ENCODE measurements around the gene PTPRG.

Gene PTPRG

DNA sequence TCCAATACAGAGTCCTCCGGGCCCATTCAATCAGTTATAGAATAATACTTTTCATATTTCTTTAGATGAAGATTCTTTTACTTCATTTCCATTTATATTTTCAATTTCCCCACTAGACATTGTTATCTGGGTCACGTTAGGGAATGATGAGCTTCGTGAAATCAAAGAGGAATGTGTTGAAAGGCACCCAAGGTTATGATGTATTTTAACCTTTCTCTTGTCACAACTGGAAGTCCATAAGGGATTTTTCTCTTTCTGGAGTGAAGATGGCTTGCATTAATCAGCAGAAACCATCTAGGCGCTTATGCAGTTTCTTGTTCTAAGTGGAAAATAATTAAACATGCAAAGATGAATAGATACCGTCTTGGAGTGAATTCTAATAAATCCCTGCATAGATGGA, 631.5 kb downstream of the PTPRG start:
- TF ChIP-seq CTCF (IDR thresholded peaks at IDR 0.05; ENCODE audit: low read depth, low read length, missing control alignments): no peak
- no peak overlapping the region for H3K4me3 ChIP-seq (replicated peaks; ENCODE audit: low read depth, low read length)
- no peak for DNase-seq (ENCODE audit: extremely low read depth, low read depth)

GRCh38 chr3:62193586-62194345, 632.4 kb downstream of the PTPRG start:
- no peak for TF ChIP-seq CTCF (IDR thresholded peaks at IDR 0.05; ENCODE audit: low read depth, low read length, missing control alignments)
- H3K4me3 ChIP-seq (replicated peaks; ENCODE audit: low read depth, low read length): no peak overlapping the region
- no peak for DNase-seq (ENCODE audit: extremely low read depth, low read depth)

- no peak overlapping the region for H3K4me3 ChIP-seq (replicated peaks; ENCODE audit: low read depth, low read length)
- DNase-seq (ENCODE audit: extremely low read depth, low read depth): no peak
- no peak for TF ChIP-seq CTCF (IDR thresholded peaks at IDR 0.05; ENCODE audit: low read depth, low read length, missing control alignments)
These were observed 636.1 kb downstream of the PTPRG start for GRCh38 chr3:62197350-62198012.

- no peak for TF ChIP-seq CTCF (IDR thresholded peaks at IDR 0.05; ENCODE audit: low read depth, low read length, missing control alignments)
- H3K4me3 ChIP-seq (replicated peaks; ENCODE audit: low read depth, low read length): no peak overlapping the region
- DNase-seq (ENCODE audit: extremely low read depth, low read depth): no peak
These were observed 637.8 kb downstream of the PTPRG start for GRCh38 chr3:62199126-62199525.

- peak; percentile 17 for DNase-seq (ENCODE audit: extremely low read depth, low read depth)
- peak; percentile 37 for TF ChIP-seq CTCF (IDR thresholded peaks at IDR 0.05; ENCODE audit: low read depth, low read length, missing control alignments)
- no peak overlapping the region for H3K4me3 ChIP-seq (replicated peaks; ENCODE audit: low read depth, low read length)
These were observed 640.2 kb downstream of the PTPRG start for GRCh38 chr3:62201438-62202035.

GRCh38 chr3:62203152-62203551, 641.8 kb downstream of the PTPRG start:
- no peak overlapping the region for H3K4me3 ChIP-seq (replicated peaks; ENCODE audit: low read depth, low read length)
- no peak for TF ChIP-seq CTCF (IDR thresholded peaks at IDR 0.05; ENCODE audit: low read depth, low read length, missing control alignments)
- no peak for DNase-seq (ENCODE audit: extremely low read depth, low read depth)
